PC-9 (cell line): ENCODE results near the gene GGNBP2.

Source experiments
- EZH2 ChIP-seq: fragments of 200-600 bp; sonication (generic); IDR thresholded peaks from 2 replicates; pipeline ENCODE4 v1.8.0; 2017; ENCODE audit warnings: antibody characterized with exemption, low read depth
- TF ChIP-seq, protein P1 (sequence below): fragments of 200-600 bp; sonication (generic); conservative IDR thresholded peaks from 2 replicates; pipeline ENCODE4 v1.6.1; 2017; ENCODE audit warnings: mixed run types, antibody characterized with exemption, mild to moderate bottlenecking, moderate library complexity

- TF ChIP-seq, protein P1, sequence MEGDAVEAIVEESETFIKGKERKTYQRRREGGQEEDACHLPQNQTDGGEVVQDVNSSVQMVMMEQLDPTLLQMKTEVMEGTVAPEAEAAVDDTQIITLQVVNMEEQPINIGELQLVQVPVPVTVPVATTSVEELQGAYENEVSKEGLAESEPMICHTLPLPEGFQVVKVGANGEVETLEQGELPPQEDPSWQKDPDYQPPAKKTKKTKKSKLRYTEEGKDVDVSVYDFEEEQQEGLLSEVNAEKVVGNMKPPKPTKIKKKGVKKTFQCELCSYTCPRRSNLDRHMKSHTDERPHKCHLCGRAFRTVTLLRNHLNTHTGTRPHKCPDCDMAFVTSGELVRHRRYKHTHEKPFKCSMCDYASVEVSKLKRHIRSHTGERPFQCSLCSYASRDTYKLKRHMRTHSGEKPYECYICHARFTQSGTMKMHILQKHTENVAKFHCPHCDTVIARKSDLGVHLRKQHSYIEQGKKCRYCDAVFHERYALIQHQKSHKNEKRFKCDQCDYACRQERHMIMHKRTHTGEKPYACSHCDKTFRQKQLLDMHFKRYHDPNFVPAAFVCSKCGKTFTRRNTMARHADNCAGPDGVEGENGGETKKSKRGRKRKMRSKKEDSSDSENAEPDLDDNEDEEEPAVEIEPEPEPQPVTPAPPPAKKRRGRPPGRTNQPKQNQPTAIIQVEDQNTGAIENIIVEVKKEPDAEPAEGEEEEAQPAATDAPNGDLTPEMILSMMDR: no peak
- TF ChIP-seq EZH2: no peak
These were observed 55.7 kb downstream of the GGNBP2 start for GRCh38 chr17:36600465-36600864.
